Mesothelial cell of epicardium (in vitro differentiated cells): ENCODE measurements around the gene ADGRE1. TPM values are rescaled to one million over a fixed set of nuclear protein-coding genes. Genes with fewer than 3 reads are reported as not detected.

Source experiments
- DNase-seq, 2 experiments: peaks; one replicate each; pipeline ENCODE4 v3.0.0; 2021; ENCODE audit warnings: low spot score in 2 of 2; ENCODE audit not compliant: unreplicated experiment in 2 of 2
- H3K27ac Mint-ChIP-seq: 2 replicates; pipeline ENCODE4 v1.8.0; 2021; ENCODE audit warnings: mixed read lengths
- H3K27me3 Mint-ChIP-seq: 2 replicates; pipeline ENCODE4 v1.8.0; 2021; ENCODE audit warnings: low read depth, mixed read lengths
- H3K36me3 Mint-ChIP-seq: 2 replicates; pipeline ENCODE4 v1.8.0; 2021; ENCODE audit warnings: mixed read lengths
- H3K4me1 Mint-ChIP-seq: 2 replicates; pipeline ENCODE4 v1.8.0; 2021; ENCODE audit warnings: mixed read lengths
- H3K4me3 Mint-ChIP-seq: 2 replicates; pipeline ENCODE4 v1.8.0; 2021; ENCODE audit warnings: mild to moderate bottlenecking, moderate library complexity, mixed read lengths
- H3K9me3 Mint-ChIP-seq: 2 replicates; pipeline ENCODE4 v1.8.0; 2021; ENCODE audit warnings: mixed read lengths
- total RNA-seq: library from RNA; stranded (reverse); gene quantifications from 3 replicates; pipeline ENCODE4 v1.2.1, GENCODE V29; 2021
- TF ChIP-seq, protein P1 (sequence below): fragments of 200-600 bp; sonication (generic); IDR thresholded peaks from one replicate; pipeline ENCODE4 v1.5.0; 2021; ENCODE audit warnings: antibody characterized with exemption; ENCODE audit not compliant: unreplicated experiment

Gene ADGRE1
- total RNA-seq, 1 donor from 2014 or later, result not detected

- H3K4me1 Mint-ChIP-seq, result no peaks in the 10 kb centered on the region
- no peak overlapping the region for H3K4me3 Mint-ChIP-seq
- H3K36me3 Mint-ChIP-seq, result no peaks in the 10 kb centered on the region
- peaks cover 48% of the 10 kb centered on the region for H3K9me3 Mint-ChIP-seq
- no peak for DNase-seq
- H3K27me3 Mint-ChIP-seq, result no peaks in the 10 kb centered on the region
- TF ChIP-seq, protein P1, sequence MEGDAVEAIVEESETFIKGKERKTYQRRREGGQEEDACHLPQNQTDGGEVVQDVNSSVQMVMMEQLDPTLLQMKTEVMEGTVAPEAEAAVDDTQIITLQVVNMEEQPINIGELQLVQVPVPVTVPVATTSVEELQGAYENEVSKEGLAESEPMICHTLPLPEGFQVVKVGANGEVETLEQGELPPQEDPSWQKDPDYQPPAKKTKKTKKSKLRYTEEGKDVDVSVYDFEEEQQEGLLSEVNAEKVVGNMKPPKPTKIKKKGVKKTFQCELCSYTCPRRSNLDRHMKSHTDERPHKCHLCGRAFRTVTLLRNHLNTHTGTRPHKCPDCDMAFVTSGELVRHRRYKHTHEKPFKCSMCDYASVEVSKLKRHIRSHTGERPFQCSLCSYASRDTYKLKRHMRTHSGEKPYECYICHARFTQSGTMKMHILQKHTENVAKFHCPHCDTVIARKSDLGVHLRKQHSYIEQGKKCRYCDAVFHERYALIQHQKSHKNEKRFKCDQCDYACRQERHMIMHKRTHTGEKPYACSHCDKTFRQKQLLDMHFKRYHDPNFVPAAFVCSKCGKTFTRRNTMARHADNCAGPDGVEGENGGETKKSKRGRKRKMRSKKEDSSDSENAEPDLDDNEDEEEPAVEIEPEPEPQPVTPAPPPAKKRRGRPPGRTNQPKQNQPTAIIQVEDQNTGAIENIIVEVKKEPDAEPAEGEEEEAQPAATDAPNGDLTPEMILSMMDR, result no peak
- no peak overlapping the region for H3K27ac Mint-ChIP-seq
These were observed 58.4 kb downstream of the ADGRE1 start for GRCh38 chr19:6945733-6946132.

- peaks cover 37% of the 10 kb centered on the region for H3K9me3 Mint-ChIP-seq
- H3K27me3 Mint-ChIP-seq, result no peaks in the 10 kb centered on the region
- no peak overlapping the region for H3K27ac Mint-ChIP-seq
- no peak for DNase-seq
- H3K4me3 Mint-ChIP-seq, result no peak overlapping the region
- H3K4me1 Mint-ChIP-seq, result no peaks in the 10 kb centered on the region
- TF ChIP-seq, protein P1, result no peak
- H3K36me3 Mint-ChIP-seq, result no peaks in the 10 kb centered on the region
These were observed 60.4 kb downstream of the ADGRE1 start for GRCh38 chr19:6947745-6948144.

DNA sequence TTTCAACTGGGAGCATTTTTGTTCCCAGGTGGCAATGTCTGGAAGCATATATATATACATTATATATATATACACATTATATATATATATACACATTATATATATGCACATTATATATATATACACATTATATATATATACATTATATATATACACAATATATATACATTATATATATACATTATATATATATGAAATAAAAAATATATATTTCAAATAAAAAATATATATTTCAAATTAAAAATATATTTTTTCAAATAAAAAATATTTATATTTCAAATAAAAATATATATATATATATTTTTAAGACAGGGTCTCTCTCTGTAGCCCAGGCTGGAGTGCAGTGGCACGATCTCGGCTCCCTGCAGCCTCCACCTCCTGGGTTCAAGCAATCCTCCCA, 61.5 kb downstream of the ADGRE1 start:
- H3K36me3 Mint-ChIP-seq, result no peaks in the 10 kb centered on the region
- H3K9me3 Mint-ChIP-seq, result peaks cover 37% of the 10 kb centered on the region
- no peaks in the 10 kb centered on the region for H3K27me3 Mint-ChIP-seq
- H3K4me3 Mint-ChIP-seq, result no peak overlapping the region
- TF ChIP-seq, protein P1, result no peak
- no peak overlapping the region for H3K27ac Mint-ChIP-seq
- H3K4me1 Mint-ChIP-seq, result no peaks in the 10 kb centered on the region
- no peak for DNase-seq

GRCh38 chr19:6952956-6953355, 65.6 kb downstream of the ADGRE1 start:
- peaks cover 17% of the 10 kb centered on the region for H3K9me3 Mint-ChIP-seq
- H3K4me1 Mint-ChIP-seq, result no peaks in the 10 kb centered on the region
- DNase-seq, result no peak
- TF ChIP-seq, protein P1, result no peak
- no peaks in the 10 kb centered on the region for H3K27me3 Mint-ChIP-seq
- H3K4me3 Mint-ChIP-seq, result no peak overlapping the region
- no peaks in the 10 kb centered on the region for H3K36me3 Mint-ChIP-seq
- no peak overlapping the region for H3K27ac Mint-ChIP-seq

- Mint-ChIP-seq H3K27me3 (no peaks in the 10 kb centered on the region), H3K4me1 (no peaks in the 10 kb centered on the region), H3K36me3 (no peaks in the 10 kb centered on the region), H3K9me3 (peaks cover 15% of the 10 kb centered on the region), H3K4me3 (no peak overlapping the region), H3K27ac (no peak overlapping the region)
- no peak for DNase-seq
- TF ChIP-seq, protein P1, result no peak
These were observed 67.7 kb downstream of the ADGRE1 start for GRCh38 chr19:6955082-6955481.

DNA sequence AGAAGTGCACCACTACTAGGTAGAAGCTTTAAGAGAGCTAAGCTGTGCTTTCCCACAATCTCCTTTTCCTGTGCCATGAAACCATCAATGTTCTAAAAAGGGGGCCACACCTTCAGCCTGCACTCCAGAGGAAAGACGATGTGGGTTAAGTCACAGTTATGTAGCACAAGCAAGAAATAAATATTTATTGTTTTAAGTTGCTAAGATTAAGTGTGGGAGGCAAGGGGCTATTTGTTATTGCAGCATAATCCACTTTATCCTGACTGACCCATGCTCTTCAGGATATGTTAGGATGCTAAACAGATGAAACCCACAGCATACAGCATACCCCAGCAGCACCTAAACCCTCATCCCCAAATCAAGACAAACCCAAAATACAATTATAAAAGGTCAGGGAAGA, 69.2 kb downstream of the ADGRE1 start:
- Mint-ChIP-seq H3K27me3 (no peaks in the 10 kb centered on the region), H3K4me3 (no peak overlapping the region), H3K27ac (no peak overlapping the region), H3K36me3 (no peaks in the 10 kb centered on the region), H3K4me1 (no peaks in the 10 kb centered on the region), H3K9me3 (peaks cover 24% of the 10 kb centered on the region)
- TF ChIP-seq, protein P1, result no peak
- no peak for DNase-seq
